Neural progenitor cell (in vitro differentiated cells): ENCODE data around the gene COX17.

Experiments
- EZH2 ChIP-seq: fragments of 200-600 bp; sonication (generic); IDR thresholded peaks from 2 replicates; pipeline ENCODE4 v1.6.1; 2017; ENCODE audit warnings: antibody characterized with exemption, mild to moderate bottlenecking, moderate library complexity
- EZH2phosphoT487 ChIP-seq: fragments of 200-600 bp; sonication (generic); IDR thresholded peaks from 2 replicates; pipeline ENCODE4 v1.6.1; 2017; ENCODE audit warnings: antibody characterized with exemption
- TF ChIP-seq, protein P1 (sequence below): fragments of 200-600 bp; sonication (generic); IDR thresholded peaks from 2 replicates; pipeline ENCODE4 v1.5.1; 2017; ENCODE audit warnings: antibody characterized with exemption, mild to moderate bottlenecking

DNA sequence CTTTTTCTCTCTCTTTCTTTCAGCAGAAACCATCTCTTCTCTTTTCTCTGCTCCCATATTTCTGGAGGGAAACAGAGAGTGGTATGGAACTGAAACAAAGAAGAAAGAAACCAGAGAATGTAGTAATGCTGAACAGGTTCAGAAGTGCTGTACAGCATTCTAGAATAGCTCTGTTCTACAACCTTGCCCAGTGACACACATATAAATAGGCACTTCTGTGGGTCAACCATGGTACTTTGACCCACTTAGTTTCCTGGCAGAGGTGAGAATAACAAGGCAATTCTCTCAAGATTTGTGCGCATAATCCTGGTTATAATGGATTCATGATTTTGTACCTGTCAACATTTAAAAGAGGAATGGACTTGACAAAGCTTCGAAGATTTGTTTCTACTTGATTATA is 37.9 kb upstream of the COX17 start:
- TF ChIP-seq, protein P1, sequence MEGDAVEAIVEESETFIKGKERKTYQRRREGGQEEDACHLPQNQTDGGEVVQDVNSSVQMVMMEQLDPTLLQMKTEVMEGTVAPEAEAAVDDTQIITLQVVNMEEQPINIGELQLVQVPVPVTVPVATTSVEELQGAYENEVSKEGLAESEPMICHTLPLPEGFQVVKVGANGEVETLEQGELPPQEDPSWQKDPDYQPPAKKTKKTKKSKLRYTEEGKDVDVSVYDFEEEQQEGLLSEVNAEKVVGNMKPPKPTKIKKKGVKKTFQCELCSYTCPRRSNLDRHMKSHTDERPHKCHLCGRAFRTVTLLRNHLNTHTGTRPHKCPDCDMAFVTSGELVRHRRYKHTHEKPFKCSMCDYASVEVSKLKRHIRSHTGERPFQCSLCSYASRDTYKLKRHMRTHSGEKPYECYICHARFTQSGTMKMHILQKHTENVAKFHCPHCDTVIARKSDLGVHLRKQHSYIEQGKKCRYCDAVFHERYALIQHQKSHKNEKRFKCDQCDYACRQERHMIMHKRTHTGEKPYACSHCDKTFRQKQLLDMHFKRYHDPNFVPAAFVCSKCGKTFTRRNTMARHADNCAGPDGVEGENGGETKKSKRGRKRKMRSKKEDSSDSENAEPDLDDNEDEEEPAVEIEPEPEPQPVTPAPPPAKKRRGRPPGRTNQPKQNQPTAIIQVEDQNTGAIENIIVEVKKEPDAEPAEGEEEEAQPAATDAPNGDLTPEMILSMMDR: no peak
- no peak for TF ChIP-seq EZH2
- TF ChIP-seq EZH2phosphoT487: no peak
